ENCODE data around the gene POMT2. TPM values are rescaled to one million over a fixed set of nuclear protein-coding genes. Genes with fewer than 3 reads are reported as not detected.

Gene POMT2
- total and polyA plus RNA-seq, 2 donors (not counting 1 experiment from before 2014, with no cell fraction given): 9.6 to 11.0 TPM

DNA sequence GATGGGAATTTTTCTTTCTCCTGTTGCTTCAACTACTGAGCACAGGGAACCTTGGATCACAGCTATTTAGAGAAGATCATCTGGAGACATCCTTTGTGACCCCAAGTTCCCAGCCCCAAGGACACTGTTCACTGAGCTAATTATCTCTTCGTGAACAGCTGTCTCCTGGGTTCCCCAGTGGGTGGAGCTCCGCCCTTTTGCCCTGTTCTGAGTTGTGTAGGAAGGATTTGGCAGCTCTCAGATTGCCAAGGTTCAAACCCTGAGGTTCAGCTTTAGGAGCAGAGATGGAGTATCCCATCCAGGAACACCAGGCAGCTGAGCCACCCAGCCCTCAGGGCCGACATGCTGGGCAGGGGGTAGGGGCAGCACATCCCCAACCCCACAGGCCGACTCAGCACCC, 81.7 kb downstream of the POMT2 start:
- DNase-seq (ENCODE audit: low read depth in 2 of 2): no peak
- H3K9me3 ChIP-seq (ENCODE audit: control insufficient read depth, insufficient read depth, low read depth, low read length): no peaks in the 10 kb centered on the region
- no peaks in the 10 kb centered on the region for H3K79me2 ChIP-seq (ENCODE audit: control insufficient read depth, insufficient read depth, low read length)
- H3K9ac ChIP-seq (ENCODE audit: insufficient read depth, low read length): no peak overlapping the region
- no peak overlapping the region for H3K4me2 ChIP-seq (ENCODE audit: extremely low read depth, insufficient read depth, low read length)
- TF ChIP-seq, protein P1, sequence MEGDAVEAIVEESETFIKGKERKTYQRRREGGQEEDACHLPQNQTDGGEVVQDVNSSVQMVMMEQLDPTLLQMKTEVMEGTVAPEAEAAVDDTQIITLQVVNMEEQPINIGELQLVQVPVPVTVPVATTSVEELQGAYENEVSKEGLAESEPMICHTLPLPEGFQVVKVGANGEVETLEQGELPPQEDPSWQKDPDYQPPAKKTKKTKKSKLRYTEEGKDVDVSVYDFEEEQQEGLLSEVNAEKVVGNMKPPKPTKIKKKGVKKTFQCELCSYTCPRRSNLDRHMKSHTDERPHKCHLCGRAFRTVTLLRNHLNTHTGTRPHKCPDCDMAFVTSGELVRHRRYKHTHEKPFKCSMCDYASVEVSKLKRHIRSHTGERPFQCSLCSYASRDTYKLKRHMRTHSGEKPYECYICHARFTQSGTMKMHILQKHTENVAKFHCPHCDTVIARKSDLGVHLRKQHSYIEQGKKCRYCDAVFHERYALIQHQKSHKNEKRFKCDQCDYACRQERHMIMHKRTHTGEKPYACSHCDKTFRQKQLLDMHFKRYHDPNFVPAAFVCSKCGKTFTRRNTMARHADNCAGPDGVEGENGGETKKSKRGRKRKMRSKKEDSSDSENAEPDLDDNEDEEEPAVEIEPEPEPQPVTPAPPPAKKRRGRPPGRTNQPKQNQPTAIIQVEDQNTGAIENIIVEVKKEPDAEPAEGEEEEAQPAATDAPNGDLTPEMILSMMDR (conservative IDR thresholded peaks at IDR 0.05 in 1 of 2, IDR thresholded peaks at IDR 0.05 in 1 of 2; ENCODE audit: low read depth in 1 of 2, low read length in 2 of 2): no peak
- TF ChIP-seq EZH2 (IDR thresholded peaks at IDR 0.05; ENCODE audit: low read length, missing control alignments): no peak
- H4K20me1 ChIP-seq (ENCODE audit: control insufficient read depth, extremely low read depth, insufficient read depth, low read length): no peaks in the 10 kb centered on the region
- no peak overlapping the region for H3K27ac ChIP-seq (ENCODE audit: insufficient read depth, low read length)
- H2AFZ ChIP-seq (ENCODE audit: low read length): no peak overlapping the region
- H3K27me3 ChIP-seq (ENCODE audit: control insufficient read depth, insufficient read depth, low read length): no peaks in the 10 kb centered on the region
- H3K4me3 ChIP-seq (replicated peaks in 1 of 4; ENCODE audit: control extremely low read depth in 1 of 4, insufficient read depth in 1 of 4, low read depth in 3 of 4, low read length in 4 of 4): no peak overlapping the region
- no peaks in the 10 kb centered on the region for H3K4me1 ChIP-seq (ENCODE audit: control insufficient read depth, extremely low read depth, insufficient read depth, low read length)
- H3K36me3 ChIP-seq (ENCODE audit: control insufficient read depth, insufficient read depth, low read length): no peaks in the 10 kb centered on the region

DNA sequence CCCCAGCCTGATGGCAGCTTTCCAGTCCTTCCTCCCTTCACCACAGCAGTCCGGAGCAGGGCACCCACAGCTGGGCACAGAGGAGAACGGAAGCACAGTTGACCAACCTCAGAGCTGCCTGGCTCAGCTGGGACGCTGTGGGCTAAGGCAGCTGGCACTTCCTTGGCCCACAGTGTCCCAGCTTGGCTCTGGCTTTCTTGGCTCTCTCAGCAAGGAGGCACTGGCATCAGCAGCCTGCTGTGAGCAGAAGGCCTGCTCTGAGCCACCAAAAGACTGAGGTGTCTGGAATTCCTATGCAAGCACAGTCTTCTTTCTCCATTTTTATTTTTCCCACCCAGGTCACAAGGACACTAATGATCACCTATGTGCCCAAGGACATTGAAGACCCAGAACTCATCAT, 82.3 kb downstream of the POMT2 start:
- Histone ChIP-seq H3K4me3 (replicated peaks in 1 of 4; ENCODE audit: control extremely low read depth in 1 of 4, insufficient read depth in 1 of 4, low read depth in 3 of 4, low read length in 4 of 4) (no peak overlapping the region), H4K20me1 (ENCODE audit: control insufficient read depth, extremely low read depth, insufficient read depth, low read length) (no peaks in the 10 kb centered on the region), H3K9me3 (ENCODE audit: control insufficient read depth, insufficient read depth, low read depth, low read length) (no peaks in the 10 kb centered on the region), H3K4me1 (ENCODE audit: control insufficient read depth, extremely low read depth, insufficient read depth, low read length) (no peaks in the 10 kb centered on the region), H3K36me3 (ENCODE audit: control insufficient read depth, insufficient read depth, low read length) (no peaks in the 10 kb centered on the region), H3K9ac (ENCODE audit: insufficient read depth, low read length) (no peak overlapping the region), H3K4me2 (ENCODE audit: extremely low read depth, insufficient read depth, low read length) (no peak overlapping the region), H3K79me2 (ENCODE audit: control insufficient read depth, insufficient read depth, low read length) (no peaks in the 10 kb centered on the region), H3K27me3 (ENCODE audit: control insufficient read depth, insufficient read depth, low read length) (no peaks in the 10 kb centered on the region), H2AFZ (ENCODE audit: low read length) (no peak overlapping the region), H3K27ac (ENCODE audit: insufficient read depth, low read length) (no peak overlapping the region)
- no peak for DNase-seq (ENCODE audit: low read depth in 2 of 2)
- TF ChIP-seq EZH2 (IDR thresholded peaks at IDR 0.05; ENCODE audit: low read length, missing control alignments): no peak
- TF ChIP-seq, protein P1 (conservative IDR thresholded peaks at IDR 0.05 in 1 of 2, IDR thresholded peaks at IDR 0.05 in 1 of 2; ENCODE audit: low read depth in 1 of 2, low read length in 2 of 2): no peak

DNA sequence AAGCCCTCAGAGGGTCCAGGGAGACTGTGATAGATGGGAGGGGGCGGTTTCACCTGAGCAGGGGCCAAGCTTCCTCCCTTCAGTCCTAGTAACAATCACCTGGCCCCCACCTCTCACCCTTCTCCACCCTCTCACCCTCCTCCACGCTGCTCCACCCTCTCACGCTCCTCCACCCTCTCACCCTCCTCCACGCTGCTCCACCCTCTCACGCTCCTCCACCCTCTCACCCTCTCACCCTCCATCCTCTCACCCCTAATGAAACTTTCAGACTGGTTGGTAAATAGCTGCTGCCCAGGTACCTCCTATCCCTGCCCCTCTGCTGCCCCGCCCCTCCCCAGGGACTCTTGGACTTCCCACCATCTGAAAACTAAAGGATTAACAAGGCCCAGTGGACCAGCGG, 83.9 kb downstream of the POMT2 start:
- Histone ChIP-seq H3K9me3 (ENCODE audit: control insufficient read depth, insufficient read depth, low read depth, low read length) (no peaks in the 10 kb centered on the region), H4K20me1 (ENCODE audit: control insufficient read depth, extremely low read depth, insufficient read depth, low read length) (no peaks in the 10 kb centered on the region), H3K4me2 (ENCODE audit: extremely low read depth, insufficient read depth, low read length) (no peak overlapping the region), H3K4me3 (replicated peaks in 1 of 4; ENCODE audit: control extremely low read depth in 1 of 4, insufficient read depth in 1 of 4, low read depth in 3 of 4, low read length in 4 of 4) (no peak overlapping the region), H3K9ac (ENCODE audit: insufficient read depth, low read length) (no peak overlapping the region), H2AFZ (ENCODE audit: low read length) (no peak overlapping the region), H3K36me3 (ENCODE audit: control insufficient read depth, insufficient read depth, low read length) (no peaks in the 10 kb centered on the region), H3K27me3 (ENCODE audit: control insufficient read depth, insufficient read depth, low read length) (no peaks in the 10 kb centered on the region), H3K4me1 (ENCODE audit: control insufficient read depth, extremely low read depth, insufficient read depth, low read length) (no peaks in the 10 kb centered on the region), H3K79me2 (ENCODE audit: control insufficient read depth, insufficient read depth, low read length) (no peaks in the 10 kb centered on the region), H3K27ac (ENCODE audit: insufficient read depth, low read length) (no peak overlapping the region)
- no peak for TF ChIP-seq EZH2 (IDR thresholded peaks at IDR 0.05; ENCODE audit: low read length, missing control alignments)
- TF ChIP-seq, protein P1 (conservative IDR thresholded peaks at IDR 0.05 in 1 of 2, IDR thresholded peaks at IDR 0.05 in 1 of 2; ENCODE audit: low read depth in 1 of 2, low read length in 2 of 2): no peak
- no peak for DNase-seq (ENCODE audit: low read depth in 2 of 2)
